SK-N-MC (cell line): Measurements from ENCODE around the gene CLIC1.

ENCODE experiments used
- DNase-seq: peaks from one replicate; pipeline ENCODE4 v3.0.0-alpha.2; 2011; ENCODE audit warnings: low read depth, low spot score
- H3K27ac ChIP-seq: fragments of 200-600 bp; sonication (generic); 2 replicates; pipeline ENCODE4 v1.5.1; 2016; ENCODE audit warnings: mixed run types
- H3K36me3 ChIP-seq: fragments of 200-600 bp; sonication (generic); 2 replicates; pipeline ENCODE4 v1.6.1; 2017; ENCODE audit warnings: antibody characterized with exemption, low read length, mixed read lengths; ENCODE audit not compliant: insufficient read depth
- H3K4me3 ChIP-seq: fragments of 200-600 bp; sonication (generic); 2 replicates; pipeline ENCODE4 v1.5.1; 2016
- H3K9ac ChIP-seq: fragments of 200-600 bp; sonication (generic); 2 replicates; pipeline ENCODE4 v1.8.0; 2017; ENCODE audit warnings: mixed run types, mixed read lengths; ENCODE audit not compliant: insufficient read length
- H3K9me3 ChIP-seq: fragments of 200-600 bp; sonication (generic); 2 replicates; pipeline ENCODE4 v1.6.1; 2017; ENCODE audit warnings: low read depth, mild to moderate bottlenecking, antibody characterized with exemption, low read length, moderate library complexity, mixed read lengths
- EZH2 ChIP-seq: fragments of 200-600 bp; sonication (generic); IDR thresholded peaks from one replicate; pipeline ENCODE4 v1.6.1; 2017; ENCODE audit warnings: antibody characterized with exemption
- FOXP2 ChIP-seq: optimal IDR thresholded peaks from 2 replicates; pipeline ENCODE3; 2011; ENCODE audit warnings: mild to moderate bottlenecking, moderate library complexity; ENCODE audit not compliant: insufficient read depth; ENCODE audit errors: extremely low read length, control extremely low read depth
- POLR2AphosphoS5 ChIP-seq: IDR thresholded peaks from 2 replicates; pipeline ENCODE4 v1.6.1; 2012; ENCODE audit warnings: mild to moderate bottlenecking, low read depth, low read length, borderline replicate concordance

Gene CLIC1

GRCh38 chr6:31744422-31744821 lies 8.1 kb upstream of the CLIC1 start:
- DNase-seq = no peak
- TF ChIP-seq FOXP2 (no peak), POLR2AphosphoS5 (no peak), EZH2 (no peak)
- H3K4me3 ChIP-seq = no peak overlapping the region
- H3K9ac ChIP-seq = no peak overlapping the region
- H3K27ac ChIP-seq = 0 out of 2 replicates have a peak overlapping the region, but pooled peaks have one; percentile 19
- H3K9me3 ChIP-seq = no peaks in the 10 kb centered on the region
- peaks cover 54% of the 10 kb centered on the region for H3K36me3 ChIP-seq

GRCh38 chr6:31742894-31743293 lies 6.6 kb upstream of the CLIC1 start:
- Histone ChIP-seq H3K36me3 (peaks cover 52% of the 10 kb centered on the region), H3K9ac (no peak overlapping the region), H3K4me3 (no peak overlapping the region), H3K9me3 (no peaks in the 10 kb centered on the region), H3K27ac (no peak overlapping the region)
- no peak for DNase-seq
- TF ChIP-seq FOXP2 = no peak

GRCh38 chr6:31741815-31742214 lies 5.5 kb upstream of the CLIC1 start:
- no peak overlapping the region for H3K27ac ChIP-seq

GRCh38 chr6:31740397-31741223 lies 4.3 kb upstream of the CLIC1 start:
- Histone ChIP-seq H3K4me3 (peak overlapping the region; percentile 90), H3K36me3 (peaks cover 40% of the 10 kb centered on the region), H3K27ac (peak overlapping the region; percentile 75), H3K9me3 (no peaks in the 10 kb centered on the region), H3K9ac (peak overlapping the region; percentile 96)
- DNase-seq = no peak
- no peak for TF ChIP-seq EZH2
- no peak for TF ChIP-seq FOXP2
- no peak for TF ChIP-seq POLR2AphosphoS5

More at GRCh38 chr6:31741815-31742214, 5.5 kb upstream of the CLIC1 start:
- DNase-seq = no peak
- no peak overlapping the region for H3K4me3 ChIP-seq
- TF ChIP-seq FOXP2 (no peak), POLR2AphosphoS5 (no peak), EZH2 (no peak)
- H3K9me3 ChIP-seq = no peaks in the 10 kb centered on the region
- no peak overlapping the region for H3K9ac ChIP-seq
- peaks cover 43% of the 10 kb centered on the region for H3K36me3 ChIP-seq

GRCh38 chr6:31739639-31740396 lies 3.5 kb upstream of the CLIC1 start, which contains the start of gene MSH5:
Gene MSH5, plus strand, starts transcription at chr6:31740005. Its CDS starts 462 bp downstream, at chr6:31740467.
- peak; percentile 97 for DNase-seq
- Histone ChIP-seq H3K4me3 (peak within 1 kb of the TSS; percentile 90), H3K9me3 (no peaks in the 10 kb centered on the region), H3K9ac (peak within 1 kb of the TSS; percentile 96), H3K36me3 (peaks cover 37% of the 10 kb centered on the region), H3K27ac (peak within 1 kb of the TSS; percentile 98)
- TF ChIP-seq FOXP2 (no peak), POLR2AphosphoS5 (peak; percentile 86)

- H3K9ac ChIP-seq = peak overlapping the region; percentile 74
- H3K36me3 ChIP-seq = peaks cover 38% of the 10 kb centered on the region
- TF ChIP-seq FOXP2 = no peak
- peak; percentile 72 for TF ChIP-seq POLR2AphosphoS5
- no peak for TF ChIP-seq EZH2
- no peak for DNase-seq
- peak overlapping the region; percentile 98 for H3K27ac ChIP-seq
- no peaks in the 10 kb centered on the region for H3K9me3 ChIP-seq
- H3K4me3 ChIP-seq = peak overlapping the region; percentile 72
Observed at GRCh38 chr6:31737991-31738979, 2.0 kb upstream of the CLIC1 start.

GRCh38 chr6:31737315-31737990 lies 1.1 kb upstream of the CLIC1 start:
- H3K27ac ChIP-seq = peak overlapping the region; percentile 98
- H3K9ac ChIP-seq = peak overlapping the region; percentile 74
- no peak for TF ChIP-seq POLR2AphosphoS5
- no peak for TF ChIP-seq EZH2
- TF ChIP-seq FOXP2 = no peak
- DNase-seq = no peak
- H3K9me3 ChIP-seq = no peaks in the 10 kb centered on the region
- peaks cover 38% of the 10 kb centered on the region for H3K36me3 ChIP-seq
- peak overlapping the region; percentile 72 for H3K4me3 ChIP-seq
